GM18499 (cell line): ENCODE results near the gene SLC12A9.
"Not testable (repeated sequence)": the region's sequence is repeated elsewhere in the genome, so short reads cannot be mapped to it uniquely, and the experiment has no call there.

Source experiments
- ATAC-seq: cut with Tn5 transposase; IDR thresholded peaks from one replicate; pipeline ENCODE4 v1.9.1; 2021; ENCODE audit warnings: moderate number of reproducible peaks; ENCODE audit not compliant: insufficient read depth, unreplicated experiment

Gene SLC12A9

GRCh38 chr7:100852048-100852872, at the start of gene SLC12A9:
Gene SLC12A9 (plus strand): TSS chr7:100852713. CDS start chr7:100854198, 1,485 bp downstream.
- no peak for ATAC-seq

GRCh38 chr7:100802951-100803350, 49.6 kb upstream of the SLC12A9 start:
- ATAC-seq = no peak

- ATAC-seq = peak; percentile 75
These were observed 48.9 kb upstream of the SLC12A9 start for GRCh38 chr7:100803398-100804161.

- ATAC-seq = no peak
These were observed 47.7 kb upstream of the SLC12A9 start for GRCh38 chr7:100804681-100805431.

GRCh38 chr7:100806276-100806675, 46.2 kb upstream of the SLC12A9 start:
- ATAC-seq = no peak

GRCh38 chr7:100806883-100807282, 45.6 kb upstream of the SLC12A9 start:
- ATAC-seq = not testable (repeated sequence)

GRCh38 chr7:100808354-100808875, 44.1 kb upstream of the SLC12A9 start:
- ATAC-seq = no peak

- ATAC-seq = no peak
These were observed 41.0 kb upstream of the SLC12A9 start for GRCh38 chr7:100811480-100811879.

GRCh38 chr7:100812729-100813128, 39.8 kb upstream of the SLC12A9 start:
- no peak for ATAC-seq

- not testable (repeated sequence) for ATAC-seq
These were observed 36.0 kb upstream of the SLC12A9 start for GRCh38 chr7:100816515-100816914.

- ATAC-seq = no peak
These were observed 35.4 kb upstream of the SLC12A9 start for GRCh38 chr7:100817097-100817496.

GRCh38 chr7:100818366-100818765, 34.1 kb upstream of the SLC12A9 start:
- no peak for ATAC-seq

- ATAC-seq = no peak
These were observed 33.7 kb upstream of the SLC12A9 start for GRCh38 chr7:100818825-100819224.

GRCh38 chr7:100819586-100819985, 32.9 kb upstream of the SLC12A9 start:
- ATAC-seq = no peak

- ATAC-seq = no peak
These were observed 30.0 kb upstream of the SLC12A9 start for GRCh38 chr7:100822236-100823139.

- ATAC-seq = no peak
These were observed 29.4 kb upstream of the SLC12A9 start for GRCh38 chr7:100823140-100823525.

GRCh38 chr7:100823534-100823933, 29.0 kb upstream of the SLC12A9 start:
- no peak for ATAC-seq

- no peak for ATAC-seq
These were observed 27.9 kb upstream of the SLC12A9 start for GRCh38 chr7:100824499-100825214.

GRCh38 chr7:100825215-100825671, 27.3 kb upstream of the SLC12A9 start:
- ATAC-seq = no peak
